Stimulated activated CD8-positive, alpha-beta memory T cell treated with anti-CD3 and anti-CD28 coated beads, Interleukin-4, amount 100 ng/mL, for 1 hour (primary cell): Measurements from ENCODE around the gene NBEA.
"Not testable (repeated sequence)": the region's sequence is repeated elsewhere in the genome, so short reads cannot be mapped to it uniquely, and the experiment has no call there.

ENCODE experiments used
- DNase-seq, 2 donors: peaks; one replicate each; pipeline ENCODE4 v3.0.0-alpha.2; 2020; ENCODE audit warnings: low read depth in 2 of 2, low spot score in 1 of 2

Gene NBEA

GRCh38 chr13:34944274-34944634, 2.2 kb downstream of the NBEA start:
- no peak for DNase-seq

DNA sequence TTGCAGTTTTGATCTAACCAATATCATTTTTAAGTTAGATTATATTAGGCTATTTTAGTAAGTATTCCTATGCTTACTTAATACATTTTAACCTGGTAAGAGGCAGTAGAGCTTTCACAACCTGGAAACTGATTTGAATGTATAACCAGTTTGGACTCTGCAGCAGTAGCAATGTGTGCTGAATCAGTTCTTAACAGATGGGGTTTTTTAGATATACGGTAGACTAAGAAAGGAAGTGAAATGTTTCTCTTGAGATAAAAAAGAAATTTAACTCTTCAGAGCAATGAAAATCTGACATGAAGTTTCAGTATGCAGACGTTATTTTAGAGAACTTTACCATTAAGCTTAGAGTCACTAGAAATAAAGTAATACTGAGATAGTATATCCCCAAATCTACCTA, 2.7 kb downstream of the NBEA start:
- DNase-seq = no peak

- no peak for DNase-seq
Measured at GRCh38 chr13:34951528-34951927, 9.5 kb downstream of the NBEA start.

DNA sequence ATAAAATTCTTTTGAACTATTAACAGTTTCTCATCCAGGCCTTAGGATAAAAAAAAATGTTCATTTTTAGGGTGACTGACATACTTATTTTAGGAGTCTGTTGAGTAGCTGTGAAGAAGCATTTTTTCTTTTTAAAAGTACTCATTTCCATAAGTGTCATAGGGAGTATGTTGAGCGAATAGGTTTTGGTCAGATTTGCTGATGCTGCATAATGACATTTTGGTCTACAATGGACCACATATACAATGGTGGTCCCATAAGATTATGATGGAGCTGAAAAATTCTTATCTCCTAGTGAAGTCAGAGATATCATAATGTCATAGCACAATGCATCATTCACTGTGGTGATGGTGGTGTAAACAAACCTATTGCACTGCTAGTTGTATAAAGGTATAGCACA, 17.4 kb downstream of the NBEA start:
- DNase-seq = no peak

GRCh38 chr13:34964558-34964957, 22.5 kb downstream of the NBEA start:
- no peak for DNase-seq

- no peak for DNase-seq
Measured at GRCh38 chr13:34967851-34968562, 25.9 kb downstream of the NBEA start.

DNA sequence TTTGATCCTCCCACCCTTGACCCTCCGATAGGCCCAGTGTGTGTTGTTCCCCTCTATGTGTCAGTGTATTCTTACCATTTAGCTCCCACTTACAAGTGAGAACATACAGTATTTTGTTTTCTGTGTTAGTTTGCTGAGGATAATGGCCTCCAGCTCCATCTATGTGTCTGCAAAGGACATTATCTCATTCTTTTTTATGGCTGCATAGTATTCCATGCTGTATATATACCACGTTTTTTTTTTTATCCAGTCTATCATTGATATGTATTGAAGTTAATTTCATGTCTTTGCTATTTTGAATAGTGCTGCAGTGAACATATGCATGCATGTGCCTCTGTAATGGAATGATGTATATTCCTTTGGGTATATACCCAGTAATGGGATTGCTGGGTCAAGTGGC, 27.5 kb downstream of the NBEA start:
- DNase-seq = not testable (repeated sequence)

GRCh38 chr13:34970961-34971360, 28.9 kb downstream of the NBEA start:
- DNase-seq = no peak

GRCh38 chr13:34971473-34971872, 29.4 kb downstream of the NBEA start:
- DNase-seq = no peak

- not testable (repeated sequence) for DNase-seq
Measured at GRCh38 chr13:34985199-34985598, 43.1 kb downstream of the NBEA start.

GRCh38 chr13:34988330-34988791, 46.3 kb downstream of the NBEA start:
- DNase-seq = no peak

- no peak for DNase-seq
Measured at GRCh38 chr13:34990399-34991214, 48.5 kb downstream of the NBEA start.

DNA sequence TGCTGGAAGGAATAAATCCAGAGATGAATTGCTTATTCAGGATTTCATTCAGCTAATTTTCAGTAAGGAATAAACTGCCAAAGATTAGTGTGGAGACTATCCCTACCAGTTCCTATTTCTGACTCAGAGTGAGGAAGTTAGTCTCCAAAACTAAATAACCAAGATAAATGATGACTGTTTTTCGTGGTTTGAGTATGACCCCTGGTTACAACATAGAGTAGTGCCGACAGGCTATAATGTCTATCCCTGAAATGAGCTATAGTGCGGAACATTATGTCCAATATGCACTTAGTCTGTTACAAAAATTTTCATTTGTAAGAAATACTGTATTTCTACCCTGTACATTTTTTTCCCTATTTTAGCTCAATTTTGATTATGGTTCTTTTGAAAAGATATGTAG, 51.4 kb downstream of the NBEA start:
- no peak for DNase-seq

- not testable (repeated sequence) for DNase-seq
Measured at GRCh38 chr13:35003734-35004133, 61.7 kb downstream of the NBEA start.

DNA sequence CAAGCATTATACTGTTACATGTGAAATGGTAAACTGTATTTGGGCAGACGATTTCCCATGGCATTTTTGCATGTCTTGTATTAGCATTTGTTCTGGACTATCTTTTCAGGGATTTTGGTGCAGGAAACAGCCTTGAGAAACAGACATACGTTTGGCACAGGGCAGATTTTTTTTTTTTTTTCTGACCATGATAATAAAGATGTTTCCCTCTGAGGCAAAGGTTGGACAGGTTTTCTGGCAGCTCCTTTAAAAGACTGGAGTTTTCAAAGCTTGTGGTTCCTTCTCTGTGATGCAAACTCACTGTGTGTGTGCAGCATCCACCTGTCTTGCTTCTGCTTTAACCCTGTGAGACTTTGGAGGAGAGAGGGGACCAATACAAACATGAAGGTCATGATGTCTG, 63.0 kb downstream of the NBEA start:
- DNase-seq = no peak

GRCh38 chr13:35014606-35015213, 72.6 kb downstream of the NBEA start:
- DNase-seq = no peak

DNA sequence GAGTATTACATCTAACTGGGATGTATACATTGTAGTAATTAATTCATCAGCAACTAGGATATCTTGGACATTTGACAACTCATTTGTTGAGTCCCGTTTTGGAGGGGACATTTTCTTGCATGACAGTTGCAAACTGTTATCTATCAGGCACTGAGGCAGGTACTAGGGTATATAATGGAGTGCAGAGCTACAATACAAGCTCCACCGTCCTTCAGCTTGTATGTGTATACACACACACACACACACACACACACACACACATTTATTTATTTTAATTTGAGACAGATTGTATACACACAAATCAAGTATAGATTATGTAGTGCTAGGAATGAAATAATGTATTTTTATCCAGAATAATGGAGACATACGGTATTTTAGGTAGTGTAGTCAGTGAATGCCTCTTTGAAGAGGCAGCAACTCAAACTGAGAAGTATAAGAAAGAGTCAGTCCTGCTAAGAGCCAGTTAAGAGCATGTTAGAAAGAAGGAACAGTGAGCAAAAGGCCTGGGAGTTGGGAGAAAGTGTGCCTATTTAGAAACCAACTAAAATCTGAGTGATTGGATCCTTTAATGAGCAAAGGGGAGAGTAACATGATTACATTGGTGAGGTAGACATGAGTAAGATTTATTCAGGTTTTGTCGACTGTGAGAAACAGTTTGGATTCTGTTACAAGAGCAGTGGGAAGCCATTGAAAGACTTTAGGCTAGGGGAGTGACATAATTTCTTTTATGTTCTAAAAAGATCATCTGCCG, 74.5 kb downstream of the NBEA start:
- DNase-seq = no peak

DNA sequence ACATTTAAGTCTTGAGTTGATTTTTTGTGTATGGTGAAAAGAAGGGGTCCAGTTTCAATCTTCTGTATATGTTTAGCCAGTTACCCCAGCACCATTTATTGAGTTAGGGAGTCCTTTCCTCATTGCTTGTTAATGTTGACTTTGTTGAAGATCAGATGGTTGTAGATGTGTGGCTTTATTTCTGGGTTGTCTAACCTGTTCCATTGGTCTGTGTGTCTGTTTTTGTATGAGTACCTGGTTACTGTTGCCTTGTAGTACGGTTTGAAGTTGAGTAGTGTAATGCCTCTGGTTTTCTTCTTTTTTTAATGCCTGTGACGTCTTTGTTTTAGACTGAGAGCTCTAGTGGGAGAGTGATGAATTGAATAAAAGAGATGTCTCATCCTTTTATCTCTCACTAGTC, 83.2 kb downstream of the NBEA start:
- DNase-seq = no peak

DNA sequence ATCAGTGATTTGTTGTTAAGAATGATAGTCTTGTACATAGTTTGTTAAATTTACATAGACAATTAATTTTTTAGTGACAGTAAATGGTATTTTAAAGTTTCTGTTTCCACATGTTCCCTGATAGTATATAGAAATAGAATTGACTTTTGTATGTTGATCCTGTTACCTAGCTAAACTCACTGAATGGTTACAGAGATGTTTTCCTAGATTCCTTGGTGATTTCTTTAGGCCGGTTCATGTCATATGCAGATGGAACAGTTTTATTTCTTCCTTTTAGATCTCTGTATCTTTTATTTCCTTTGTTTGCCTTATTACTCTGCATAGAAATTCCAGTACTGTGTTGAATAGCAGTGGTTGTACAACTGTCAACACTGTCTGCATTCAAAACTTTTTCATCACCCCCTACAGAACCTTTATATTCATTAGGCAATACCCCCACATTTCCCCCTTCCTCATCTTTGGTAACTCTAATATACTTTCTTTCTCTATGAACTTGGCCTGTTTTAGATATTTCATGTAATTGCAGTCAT, 86.3 kb downstream of the NBEA start:
- no peak for DNase-seq

DNA sequence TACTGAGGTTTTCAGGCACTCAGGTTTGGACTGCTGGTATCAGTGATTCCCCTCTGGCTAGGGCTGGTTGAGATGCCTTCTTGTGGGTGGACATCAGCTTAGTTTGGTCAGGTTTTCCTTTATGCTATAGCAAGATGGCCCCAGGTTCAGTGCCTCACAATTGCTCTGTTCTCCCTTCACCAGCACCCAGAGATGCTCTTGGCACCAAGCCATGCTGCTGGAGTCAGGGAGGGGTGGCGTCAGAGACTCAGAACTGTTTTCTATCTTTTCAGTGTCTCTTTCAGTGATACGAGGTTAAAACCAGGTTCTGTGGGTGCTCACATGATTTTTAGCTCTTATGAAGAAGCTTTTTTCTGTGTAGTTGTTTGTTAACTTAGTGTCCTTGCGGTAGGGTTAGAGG, 96.9 kb downstream of the NBEA start:
- no peak for DNase-seq

- no peak for DNase-seq
Measured at GRCh38 chr13:35046587-35046986, 104.5 kb downstream of the NBEA start.
